ENCODE measurements around the gene CFAP20DC. TPM values are rescaled to one million over a fixed set of nuclear protein-coding genes. Genes with fewer than 3 reads are reported as not detected.

Gene CFAP20DC
- total RNA-seq, 2 donors from 2014 or later: 0.33 to 1.0 TPM

DNA sequence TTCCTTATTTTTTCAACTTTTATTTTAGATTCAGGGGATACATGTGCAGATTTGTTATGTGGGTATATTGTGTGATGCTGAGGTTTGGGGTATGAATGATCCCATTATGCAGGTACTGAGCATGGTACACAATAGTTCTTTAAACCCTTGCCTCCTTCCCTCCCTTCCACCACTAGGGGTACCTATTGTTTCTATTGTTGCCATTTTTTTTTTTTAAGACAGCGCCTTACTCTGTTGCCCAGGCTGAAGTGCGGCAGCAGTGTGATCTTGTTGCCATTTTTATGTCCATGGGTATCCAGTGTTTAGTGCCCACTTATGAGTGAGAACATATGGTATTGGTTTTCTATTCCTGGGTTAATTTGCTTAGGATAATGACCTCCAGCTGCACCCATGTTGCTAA is 266.0 kb downstream of the CFAP20DC start:
- Histone ChIP-seq H3K36me3 (replicated peaks in 1 of 2; ENCODE audit: insufficient read depth in 1 of 2, low read depth in 2 of 2) (no peaks in the 10 kb centered on the region), H3K4me1 (no peaks in the 10 kb centered on the region), H3K9me3 (peaks cover 0 to 14% (median 0%) of the 10 kb centered on the region in 3 donors), H3K27me3 (no peaks in the 10 kb centered on the region), H3K27ac (no peak overlapping the region), H3K4me3 (no peak overlapping the region)
- WGBS, 2 donors: 82 to 95% methylated on average over 2 of the region's 2 CpGs
- intact Hi-C loops (cut with DNase I): no loop called here
- no peak for TF ChIP-seq POLR2A (IDR thresholded peaks at IDR 0.05)
- TF ChIP-seq, protein P1, sequence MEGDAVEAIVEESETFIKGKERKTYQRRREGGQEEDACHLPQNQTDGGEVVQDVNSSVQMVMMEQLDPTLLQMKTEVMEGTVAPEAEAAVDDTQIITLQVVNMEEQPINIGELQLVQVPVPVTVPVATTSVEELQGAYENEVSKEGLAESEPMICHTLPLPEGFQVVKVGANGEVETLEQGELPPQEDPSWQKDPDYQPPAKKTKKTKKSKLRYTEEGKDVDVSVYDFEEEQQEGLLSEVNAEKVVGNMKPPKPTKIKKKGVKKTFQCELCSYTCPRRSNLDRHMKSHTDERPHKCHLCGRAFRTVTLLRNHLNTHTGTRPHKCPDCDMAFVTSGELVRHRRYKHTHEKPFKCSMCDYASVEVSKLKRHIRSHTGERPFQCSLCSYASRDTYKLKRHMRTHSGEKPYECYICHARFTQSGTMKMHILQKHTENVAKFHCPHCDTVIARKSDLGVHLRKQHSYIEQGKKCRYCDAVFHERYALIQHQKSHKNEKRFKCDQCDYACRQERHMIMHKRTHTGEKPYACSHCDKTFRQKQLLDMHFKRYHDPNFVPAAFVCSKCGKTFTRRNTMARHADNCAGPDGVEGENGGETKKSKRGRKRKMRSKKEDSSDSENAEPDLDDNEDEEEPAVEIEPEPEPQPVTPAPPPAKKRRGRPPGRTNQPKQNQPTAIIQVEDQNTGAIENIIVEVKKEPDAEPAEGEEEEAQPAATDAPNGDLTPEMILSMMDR (IDR thresholded peaks at IDR 0.05): no peak
- ATAC-seq (no peak), DNase-seq (no peak)

GRCh38 chr3:58779934-58780333 is 269.9 kb downstream of the CFAP20DC start:
- H3K4me1 ChIP-seq: no peaks in the 10 kb centered on the region
- intact Hi-C loops (cut with DNase I): no loop called here
- H3K36me3 ChIP-seq (replicated peaks in 1 of 2; ENCODE audit: insufficient read depth in 1 of 2, low read depth in 2 of 2): no peaks in the 10 kb centered on the region
- H3K27ac ChIP-seq: no peak overlapping the region
- ATAC-seq (no peak), DNase-seq (no peak)
- no peaks in the 10 kb centered on the region for H3K27me3 ChIP-seq
- no peak for TF ChIP-seq POLR2A (IDR thresholded peaks at IDR 0.05)
- TF ChIP-seq, protein P1 (IDR thresholded peaks at IDR 0.05): no peak
- no peak overlapping the region for H3K4me3 ChIP-seq
- H3K9me3 ChIP-seq: peaks cover 0 to 14% (median 0%) of the 10 kb centered on the region in 3 donors

- no peak overlapping the region for H3K4me3 ChIP-seq
- 39 to 48% methylated on average over 2 of the region's 2 CpGs for WGBS, 2 donors
- TF ChIP-seq POLR2A (IDR thresholded peaks at IDR 0.05): no peak
- TF ChIP-seq, protein P1 (IDR thresholded peaks at IDR 0.05): no peak
- H3K9me3 ChIP-seq: peaks cover 0 to 14% (median 0%) of the 10 kb centered on the region in 3 donors
- no peaks in the 10 kb centered on the region for H3K4me1 ChIP-seq
- H3K27ac ChIP-seq: no peak overlapping the region
- H3K36me3 ChIP-seq (replicated peaks in 1 of 2; ENCODE audit: insufficient read depth in 1 of 2, low read depth in 2 of 2): no peaks in the 10 kb centered on the region
- intact Hi-C loops (cut with DNase I): no loop called here
- no peak for DNase-seq
- H3K27me3 ChIP-seq: no peaks in the 10 kb centered on the region
- ATAC-seq: no peak
Measured at GRCh38 chr3:58776231-58776630, 273.6 kb downstream of the CFAP20DC start.

DNA sequence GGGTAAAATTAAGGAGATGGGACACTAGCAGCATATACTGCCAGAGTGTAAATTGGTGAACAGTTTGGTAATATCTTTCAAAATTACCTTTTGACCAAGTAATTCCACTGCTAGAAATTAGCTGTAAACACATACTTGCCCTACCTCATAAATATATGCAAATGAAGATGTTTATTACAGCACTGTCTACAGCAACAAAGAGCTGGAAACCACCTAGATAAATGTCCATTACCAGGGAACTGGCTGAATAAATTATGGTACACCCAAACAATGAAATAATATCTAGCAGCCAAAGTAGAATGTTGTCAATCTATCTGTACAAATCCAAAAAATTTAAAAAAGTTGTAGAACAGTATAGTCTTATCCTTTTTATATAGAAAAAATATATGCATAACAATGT is 277.4 kb downstream of the CFAP20DC start:
- H3K9me3 ChIP-seq: no peaks in the 10 kb centered on the region
- intact Hi-C loops (cut with DNase I): no loop called here
- no peaks in the 10 kb centered on the region for H3K36me3 ChIP-seq (replicated peaks in 1 of 2; ENCODE audit: insufficient read depth in 1 of 2, low read depth in 2 of 2)
- H3K4me1 ChIP-seq: no peaks in the 10 kb centered on the region
- H3K27me3 ChIP-seq: no peaks in the 10 kb centered on the region
- H3K4me3 ChIP-seq: no peak overlapping the region
- H3K27ac ChIP-seq: no peak overlapping the region
- TF ChIP-seq, protein P1 (IDR thresholded peaks at IDR 0.05): no peak
- TF ChIP-seq POLR2A (IDR thresholded peaks at IDR 0.05): no peak
- ATAC-seq: no peak
- DNase-seq: no peak

GRCh38 chr3:58769065-58769464 is 280.8 kb downstream of the CFAP20DC start:
- no peak for DNase-seq
- no peaks in the 10 kb centered on the region for H3K9me3 ChIP-seq
- H3K27me3 ChIP-seq: no peaks in the 10 kb centered on the region
- intact Hi-C loops (cut with DNase I): no loop called here
- ATAC-seq: no peak
- WGBS, 2 donors: 59 to 68% methylated on average over 4 of the region's 4 CpGs
- no peak overlapping the region for H3K27ac ChIP-seq
- H3K36me3 ChIP-seq (replicated peaks in 1 of 2; ENCODE audit: insufficient read depth in 1 of 2, low read depth in 2 of 2): no peaks in the 10 kb centered on the region
- no peaks in the 10 kb centered on the region for H3K4me1 ChIP-seq
- H3K4me3 ChIP-seq: no peak overlapping the region
- TF ChIP-seq POLR2A (IDR thresholded peaks at IDR 0.05): no peak
- TF ChIP-seq, protein P1 (IDR thresholded peaks at IDR 0.05): no peak
